ENCODE data around the gene IRAK2. TPM values are rescaled to one million over a fixed set of nuclear protein-coding genes. Genes with fewer than 3 reads are reported as not detected.
A peak's percentile ranks its signal among the peaks of the same experiment; 100 is the strongest.

IRAK2 gene
- total RNA-seq, 4 donors from 2014 or later = 0.20 to 4.9 (median 3.4) TPM

DNA sequence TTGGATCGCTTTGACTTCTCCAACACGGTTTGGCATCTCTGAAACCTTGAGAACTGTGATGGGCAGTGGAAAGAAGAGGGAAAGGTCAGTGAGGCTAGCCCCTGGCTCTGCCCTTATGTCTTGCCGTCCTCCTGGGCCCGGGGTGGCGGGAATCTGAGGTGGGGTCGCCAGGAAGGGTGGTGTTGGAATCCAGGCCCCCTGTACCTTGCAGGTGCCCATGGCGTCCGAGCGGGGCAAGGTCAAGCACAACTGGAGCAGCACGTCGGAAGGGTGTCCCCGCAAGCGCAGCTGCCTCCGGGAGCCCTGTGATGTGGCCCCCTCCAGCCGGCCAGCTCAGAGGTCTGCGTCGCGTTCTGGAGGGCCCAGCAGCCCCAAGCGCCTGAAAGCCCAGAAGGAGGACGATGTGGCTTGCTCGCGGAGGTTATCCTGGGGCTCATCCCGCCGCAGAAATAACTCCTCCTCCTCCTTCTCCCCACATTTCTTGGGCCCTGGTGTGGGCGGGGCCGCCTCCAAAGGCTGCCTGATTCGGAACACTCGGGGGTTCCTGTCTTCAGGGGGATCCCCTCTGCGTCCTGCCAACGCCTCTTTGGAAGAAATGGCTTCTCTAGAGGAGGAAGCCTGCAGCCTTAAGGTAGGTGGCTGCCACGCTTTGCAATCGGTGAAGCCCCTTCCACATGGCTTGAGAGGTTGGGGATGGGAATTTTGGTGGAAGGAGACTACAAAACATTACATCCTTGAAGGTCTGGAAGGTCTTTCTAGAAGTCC is 84.4 kb downstream of the IRAK2 start:
- DNase-seq = peak; percentile 44
- intact Hi-C loops (cut with DNase I; ENCODE audit: low total_unique reads) (no loop called here), in situ Hi-C loops (cut with MboI; ENCODE audit: low pct_ligation_motif_present in 1 of 4, low pct_unique_long_range_greater_than_20kb in 1 of 4, low sequenced_read_pairs in 3 of 4) (loop anchor here in 2 of 4 donors (25.0 kb wide), 1 partner anchor 262 kb away; the partner anchor contains the start of gene EMC3 (in 2 of the 2))
- TF ChIP-seq POLR2A (IDR thresholded peaks at IDR 0.05) (no peak), EP300 (IDR thresholded peaks at IDR 0.05; ENCODE audit: low read depth) (no peak), POLR2AphosphoS5 (IDR thresholded peaks at IDR 0.05) (no peak)
- TF ChIP-seq, protein P1, sequence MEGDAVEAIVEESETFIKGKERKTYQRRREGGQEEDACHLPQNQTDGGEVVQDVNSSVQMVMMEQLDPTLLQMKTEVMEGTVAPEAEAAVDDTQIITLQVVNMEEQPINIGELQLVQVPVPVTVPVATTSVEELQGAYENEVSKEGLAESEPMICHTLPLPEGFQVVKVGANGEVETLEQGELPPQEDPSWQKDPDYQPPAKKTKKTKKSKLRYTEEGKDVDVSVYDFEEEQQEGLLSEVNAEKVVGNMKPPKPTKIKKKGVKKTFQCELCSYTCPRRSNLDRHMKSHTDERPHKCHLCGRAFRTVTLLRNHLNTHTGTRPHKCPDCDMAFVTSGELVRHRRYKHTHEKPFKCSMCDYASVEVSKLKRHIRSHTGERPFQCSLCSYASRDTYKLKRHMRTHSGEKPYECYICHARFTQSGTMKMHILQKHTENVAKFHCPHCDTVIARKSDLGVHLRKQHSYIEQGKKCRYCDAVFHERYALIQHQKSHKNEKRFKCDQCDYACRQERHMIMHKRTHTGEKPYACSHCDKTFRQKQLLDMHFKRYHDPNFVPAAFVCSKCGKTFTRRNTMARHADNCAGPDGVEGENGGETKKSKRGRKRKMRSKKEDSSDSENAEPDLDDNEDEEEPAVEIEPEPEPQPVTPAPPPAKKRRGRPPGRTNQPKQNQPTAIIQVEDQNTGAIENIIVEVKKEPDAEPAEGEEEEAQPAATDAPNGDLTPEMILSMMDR (IDR thresholded peaks at IDR 0.05) = no peak
- H3K9me3 ChIP-seq = no peaks in the 10 kb centered on the region
- peak overlapping the region; percentile 75 to 95 (median 80) for H3K4me3 ChIP-seq
- H3K4me1 ChIP-seq = peaks cover 18 to 35% (median 23%) of the 10 kb centered on the region in 4 donors
- H3K27me3 ChIP-seq = no peaks in the 10 kb centered on the region
- 1 to 10% methylated on average over 2 to 32 of the region's 32 CpGs for WGBS, 2 donors (ENCODE audit: low coverage in 1 of 2)
- peak overlapping the region; percentile 91 to 94 (median 92) for H3K27ac ChIP-seq
- peaks cover 0 to 7% (median 0%) of the 10 kb centered on the region in 4 donors for H3K36me3 ChIP-seq

DNA sequence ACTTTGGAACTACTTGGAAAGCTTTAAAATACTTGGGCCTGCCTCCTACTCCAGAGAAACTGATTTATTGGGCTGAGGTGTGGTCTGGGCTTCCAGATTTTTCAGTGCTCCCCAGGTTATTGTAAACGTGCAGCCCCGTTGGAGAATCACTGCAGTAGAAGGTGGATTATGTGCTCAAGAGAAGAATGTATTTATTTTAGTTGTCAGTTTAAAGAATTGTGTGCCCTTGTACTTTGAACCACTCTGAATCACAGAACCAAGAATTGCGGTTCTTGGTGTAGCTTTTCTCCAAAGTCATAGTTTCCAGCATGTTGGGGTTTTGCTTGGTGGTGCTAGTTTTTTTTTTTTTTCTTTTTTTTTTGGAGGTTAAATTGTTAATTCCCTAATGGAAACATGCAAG is 85.1 kb downstream of the IRAK2 start:
- peaks cover 18 to 35% (median 23%) of the 10 kb centered on the region in 4 donors for H3K4me1 ChIP-seq
- intact Hi-C loops (cut with DNase I; ENCODE audit: low total_unique reads) (no loop called here), in situ Hi-C loops (cut with MboI; ENCODE audit: low pct_ligation_motif_present in 1 of 4, low pct_unique_long_range_greater_than_20kb in 1 of 4, low sequenced_read_pairs in 3 of 4) (loop anchor here in 2 of 4 donors (25.0 kb wide), 1 partner anchor 263 kb away; the partner anchor contains the start of gene EMC3 (in 2 of the 2))
- WGBS, 2 donors (ENCODE audit: low coverage in 1 of 2) = 14 to 33% methylated on average over 1 to 3 of the region's 3 CpGs
- peaks cover 0 to 7% (median 0%) of the 10 kb centered on the region in 4 donors for H3K36me3 ChIP-seq
- H3K4me3 ChIP-seq = peak overlapping the region in 3 of 4 donors; percentile 75 to 95 (median 86)
- no peak for TF ChIP-seq EP300 (IDR thresholded peaks at IDR 0.05; ENCODE audit: low read depth)
- TF ChIP-seq, protein P1 (IDR thresholded peaks at IDR 0.05) = no peak
- no peak for TF ChIP-seq POLR2AphosphoS5 (IDR thresholded peaks at IDR 0.05)
- TF ChIP-seq POLR2A (IDR thresholded peaks at IDR 0.05) = no peak
- H3K9me3 ChIP-seq = no peaks in the 10 kb centered on the region
- H3K27me3 ChIP-seq = no peaks in the 10 kb centered on the region
- DNase-seq = no peak
- peak overlapping the region; percentile 91 to 94 (median 92) for H3K27ac ChIP-seq

DNA sequence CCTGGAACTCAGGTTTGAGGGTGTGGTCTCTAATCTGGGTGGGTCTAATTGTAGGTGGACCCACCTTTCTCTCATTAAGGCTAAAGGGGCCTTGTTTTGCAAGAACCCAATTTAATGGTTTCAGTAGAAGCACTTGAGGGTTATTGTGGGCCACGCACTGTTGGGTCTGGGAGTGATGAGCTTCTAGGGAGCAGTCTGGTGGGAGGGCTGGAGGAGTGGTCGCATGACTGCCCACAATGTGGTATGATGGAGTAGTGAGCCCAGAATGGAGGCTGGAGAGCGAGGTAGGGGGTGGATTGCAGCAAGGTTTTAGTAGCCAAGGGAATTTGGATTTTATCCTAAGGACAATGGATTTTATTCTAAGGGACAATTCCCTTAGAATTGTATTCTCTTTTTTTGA is 86.3 kb downstream of the IRAK2 start:
- WGBS, 2 donors (ENCODE audit: low coverage in 1 of 2) = 90% methylated on average over 3 of the region's 3 CpGs; no CpG with 5 or more reads in 1 of the 2 donors
- no peaks in the 10 kb centered on the region for H3K27me3 ChIP-seq
- H3K4me3 ChIP-seq = no peak overlapping the region
- no peak overlapping the region for H3K27ac ChIP-seq
- in situ Hi-C loops (cut with MboI; ENCODE audit: low pct_ligation_motif_present in 1 of 4, low pct_unique_long_range_greater_than_20kb in 1 of 4, low sequenced_read_pairs in 3 of 4) (no loop called here), intact Hi-C loops (cut with DNase I; ENCODE audit: low total_unique reads) (no loop called here)
- peaks cover 0 to 9% (median 0%) of the 10 kb centered on the region in 4 donors for H3K36me3 ChIP-seq
- DNase-seq = no peak
- H3K4me1 ChIP-seq = peaks cover 18 to 40% (median 23%) of the 10 kb centered on the region in 4 donors
- TF ChIP-seq EP300 (IDR thresholded peaks at IDR 0.05; ENCODE audit: low read depth) = no peak
- no peak for TF ChIP-seq POLR2A (IDR thresholded peaks at IDR 0.05)
- TF ChIP-seq POLR2AphosphoS5 (IDR thresholded peaks at IDR 0.05) = no peak
- TF ChIP-seq, protein P1 (IDR thresholded peaks at IDR 0.05) = no peak
- H3K9me3 ChIP-seq = no peaks in the 10 kb centered on the region

DNA sequence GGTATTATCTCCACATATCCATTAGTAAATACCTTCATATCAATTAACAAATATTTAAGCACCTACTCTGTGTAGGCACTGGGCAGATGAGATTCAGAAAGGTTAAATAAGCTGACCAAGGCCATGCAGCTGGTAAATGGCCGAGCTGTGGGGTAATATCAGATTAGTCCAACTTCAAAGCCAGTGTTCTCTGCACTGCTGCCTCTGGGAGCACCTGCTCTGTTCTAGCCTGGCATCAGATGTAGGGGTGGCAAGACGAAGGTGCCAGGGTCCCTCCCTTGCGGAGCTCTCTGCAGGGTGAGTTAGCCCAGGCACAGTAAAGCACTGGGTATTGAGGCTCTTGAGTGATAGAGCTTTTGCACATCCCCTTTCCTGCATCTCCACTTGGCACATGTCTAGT is 89.0 kb downstream of the IRAK2 start:
- peaks cover 0 to 12% (median 0%) of the 10 kb centered on the region in 4 donors for H3K36me3 ChIP-seq
- intact Hi-C loops (cut with DNase I; ENCODE audit: low total_unique reads) (no loop called here), in situ Hi-C loops (cut with MboI; ENCODE audit: low pct_ligation_motif_present in 1 of 4, low pct_unique_long_range_greater_than_20kb in 1 of 4, low sequenced_read_pairs in 3 of 4) (no loop called here)
- H3K27ac ChIP-seq = no peak overlapping the region
- no peak for TF ChIP-seq POLR2AphosphoS5 (IDR thresholded peaks at IDR 0.05)
- TF ChIP-seq EP300 (IDR thresholded peaks at IDR 0.05; ENCODE audit: low read depth) = no peak
- no peak for TF ChIP-seq POLR2A (IDR thresholded peaks at IDR 0.05)
- TF ChIP-seq, protein P1 (IDR thresholded peaks at IDR 0.05) = no peak
- 94% methylated on average over 3 of the region's 3 CpGs; no CpG with 5 or more reads in 1 of the 2 donors for WGBS, 2 donors (ENCODE audit: low coverage in 1 of 2)
- H3K27me3 ChIP-seq = no peaks in the 10 kb centered on the region
- H3K4me3 ChIP-seq = no peak overlapping the region
- H3K9me3 ChIP-seq = no peaks in the 10 kb centered on the region
- H3K4me1 ChIP-seq = peaks cover 18 to 33% (median 20%) of the 10 kb centered on the region in 4 donors
- DNase-seq = no peak
